T-helper 2 cell treated with Interferon-gamma antibody and Interleukin-4, amounts not matched to agents 5 μg/mL and 100 μg/mL, for 36 hours (primary cell): ENCODE measurements around the gene POLR3B.
"Not testable (repeated sequence)": the region's sequence is repeated elsewhere in the genome, so short reads cannot be mapped to it uniquely, and the experiment has no call there.

Source experiments
- DNase-seq: peaks from one replicate; pipeline ENCODE4 v3.0.0; 2021; ENCODE audit warnings: low spot score
- H3K27ac Mint-ChIP-seq: one replicate; pipeline ENCODE4 v1.8.0; 2021; ENCODE audit warnings: mild to moderate bottlenecking, mixed read lengths
- H3K27me3 Mint-ChIP-seq: one replicate; pipeline ENCODE4 v1.8.0; 2021; ENCODE audit warnings: low read depth, mixed read lengths
- H3K36me3 Mint-ChIP-seq: one replicate; pipeline ENCODE4 v1.8.0; 2021; ENCODE audit warnings: low read depth, mixed read lengths
- H3K4me1 Mint-ChIP-seq: one replicate; pipeline ENCODE4 v1.8.0; 2021; ENCODE audit warnings: low read depth, mixed read lengths
- H3K4me3 Mint-ChIP-seq: one replicate; pipeline ENCODE4 v1.8.0; 2022; ENCODE audit warnings: mild to moderate bottlenecking, moderate library complexity, mixed read lengths
- H3K9me3 Mint-ChIP-seq: one replicate; pipeline ENCODE4 v1.8.0; 2021; ENCODE audit warnings: mixed read lengths

The POLR3B gene

GRCh38 chr12:106359646-106360399 is 2.3 kb downstream of the POLR3B start:
- Mint-ChIP-seq H3K4me1 (peaks cover 11% of the 10 kb centered on the region), H3K9me3 (no peaks in the 10 kb centered on the region), H3K27ac (no peak overlapping the region), H3K4me3 (no peak overlapping the region), H3K36me3 (peaks cover 4% of the 10 kb centered on the region), H3K27me3 (no peaks in the 10 kb centered on the region)
- DNase-seq, result no peak

GRCh38 chr12:106360400-106360994 is 2.9 kb downstream of the POLR3B start:
- no peak for DNase-seq
- Mint-ChIP-seq H3K9me3 (no peaks in the 10 kb centered on the region), H3K27ac (no peak overlapping the region), H3K36me3 (peaks cover 4% of the 10 kb centered on the region), H3K4me1 (peaks cover 11% of the 10 kb centered on the region), H3K4me3 (no peak overlapping the region), H3K27me3 (no peaks in the 10 kb centered on the region)

- Mint-ChIP-seq H3K36me3 (peaks cover 5% of the 10 kb centered on the region), H3K27me3 (no peaks in the 10 kb centered on the region), H3K4me1 (peaks cover 7% of the 10 kb centered on the region)
Measured at GRCh38 chr12:106362971-106363370, 5.4 kb downstream of the POLR3B start.

GRCh38 chr12:106364261-106364660 is 6.7 kb downstream of the POLR3B start:
- H3K4me1 Mint-ChIP-seq, result peaks cover 2% of the 10 kb centered on the region
- H3K4me3 Mint-ChIP-seq, result no peak overlapping the region
- no peaks in the 10 kb centered on the region for H3K27me3 Mint-ChIP-seq
- H3K27ac Mint-ChIP-seq, result no peak overlapping the region
- no peaks in the 10 kb centered on the region for H3K9me3 Mint-ChIP-seq
- no peak for DNase-seq
- peaks cover 5% of the 10 kb centered on the region for H3K36me3 Mint-ChIP-seq

More at GRCh38 chr12:106362971-106363370, 5.4 kb downstream of the POLR3B start:
- H3K4me3 Mint-ChIP-seq, result no peak overlapping the region
- no peaks in the 10 kb centered on the region for H3K9me3 Mint-ChIP-seq
- no peak for DNase-seq
- no peak overlapping the region for H3K27ac Mint-ChIP-seq

- H3K36me3 Mint-ChIP-seq, result peaks cover 33% of the 10 kb centered on the region
- no peak for DNase-seq
- H3K27ac Mint-ChIP-seq, result no peak overlapping the region
Measured at GRCh38 chr12:106369624-106370346, 12.2 kb downstream of the POLR3B start.

GRCh38 chr12:106378788-106379187 is 21.2 kb downstream of the POLR3B start:
- H3K36me3 Mint-ChIP-seq, result peaks cover 66% of the 10 kb centered on the region
- no peak for DNase-seq
- no peaks in the 10 kb centered on the region for H3K27me3 Mint-ChIP-seq
- peak overlapping the region; percentile 55 for H3K4me3 Mint-ChIP-seq
- peaks cover 23% of the 10 kb centered on the region for H3K9me3 Mint-ChIP-seq
- H3K4me1 Mint-ChIP-seq, result peaks cover 31% of the 10 kb centered on the region
- peak overlapping the region; percentile 42 for H3K27ac Mint-ChIP-seq

More at GRCh38 chr12:106369624-106370346, 12.2 kb downstream of the POLR3B start:
- Mint-ChIP-seq H3K4me1 (peaks cover 2% of the 10 kb centered on the region), H3K9me3 (peaks cover 12% of the 10 kb centered on the region), H3K4me3 (no peak overlapping the region), H3K27me3 (no peaks in the 10 kb centered on the region)

- H3K4me1 Mint-ChIP-seq, result peaks cover 23% of the 10 kb centered on the region
- H3K9me3 Mint-ChIP-seq, result peaks cover 23% of the 10 kb centered on the region
- no peaks in the 10 kb centered on the region for H3K27me3 Mint-ChIP-seq
- H3K4me3 Mint-ChIP-seq, result no peak overlapping the region
- DNase-seq, result no peak
- H3K27ac Mint-ChIP-seq, result no peak overlapping the region
- H3K36me3 Mint-ChIP-seq, result peaks cover 53% of the 10 kb centered on the region
Measured at GRCh38 chr12:106380954-106381353, 23.4 kb downstream of the POLR3B start.

- peaks cover 23% of the 10 kb centered on the region for H3K4me1 Mint-ChIP-seq
- not testable (repeated sequence) for H3K4me3 Mint-ChIP-seq, H3K27ac Mint-ChIP-seq, DNase-seq, H3K27me3 Mint-ChIP-seq
- peaks cover 46% of the 10 kb centered on the region for H3K36me3 Mint-ChIP-seq
- H3K9me3 Mint-ChIP-seq, result peaks cover 23% of the 10 kb centered on the region
Measured at GRCh38 chr12:106381866-106382265, 24.3 kb downstream of the POLR3B start.

GRCh38 chr12:106386813-106387535 is 29.4 kb downstream of the POLR3B start:
- Mint-ChIP-seq H3K4me1 (peaks cover 6% of the 10 kb centered on the region), H3K27me3 (no peaks in the 10 kb centered on the region), H3K36me3 (peaks cover 16% of the 10 kb centered on the region), H3K9me3 (peaks cover 7% of the 10 kb centered on the region), H3K27ac (no peak overlapping the region), H3K4me3 (no peak overlapping the region)
- no peak for DNase-seq

- Mint-ChIP-seq H3K36me3 (peaks cover 8% of the 10 kb centered on the region), H3K9me3 (no peaks in the 10 kb centered on the region), H3K4me1 (peaks cover 6% of the 10 kb centered on the region), H3K4me3 (no peak overlapping the region), H3K27me3 (no peaks in the 10 kb centered on the region), H3K27ac (no peak overlapping the region)
- DNase-seq, result no peak
Measured at GRCh38 chr12:106387848-106388377, 30.4 kb downstream of the POLR3B start.

- H3K36me3 Mint-ChIP-seq, result peaks cover 8% of the 10 kb centered on the region
Measured at GRCh38 chr12:106389151-106389550, 31.6 kb downstream of the POLR3B start.

GRCh38 chr12:106392759-106393158 is 35.2 kb downstream of the POLR3B start:
- H3K36me3 Mint-ChIP-seq, result peaks cover 30% of the 10 kb centered on the region
- H3K27ac Mint-ChIP-seq, result no peak overlapping the region
- no peaks in the 10 kb centered on the region for H3K4me1 Mint-ChIP-seq
- no peak overlapping the region for H3K4me3 Mint-ChIP-seq
- no peak for DNase-seq
- H3K9me3 Mint-ChIP-seq, result no peaks in the 10 kb centered on the region
- H3K27me3 Mint-ChIP-seq, result no peaks in the 10 kb centered on the region

More at GRCh38 chr12:106389151-106389550, 31.6 kb downstream of the POLR3B start:
- Mint-ChIP-seq H3K9me3 (no peaks in the 10 kb centered on the region), H3K4me3 (no peak overlapping the region), H3K27ac (no peak overlapping the region), H3K27me3 (no peaks in the 10 kb centered on the region), H3K4me1 (peaks cover 1% of the 10 kb centered on the region)
- DNase-seq, result no peak

GRCh38 chr12:106409878-106410277 is 52.3 kb downstream of the POLR3B start:
- H3K27me3 Mint-ChIP-seq, result no peaks in the 10 kb centered on the region
- DNase-seq, result no peak
- peaks cover 5% of the 10 kb centered on the region for H3K4me1 Mint-ChIP-seq
- no peaks in the 10 kb centered on the region for H3K9me3 Mint-ChIP-seq
- peaks cover 15% of the 10 kb centered on the region for H3K36me3 Mint-ChIP-seq
- H3K27ac Mint-ChIP-seq, result no peak overlapping the region
- no peak overlapping the region for H3K4me3 Mint-ChIP-seq
